ENCODE results near the gene KCNT2.
"Not testable (repeated sequence)": the region's sequence is repeated elsewhere in the genome, so short reads cannot be mapped to it uniquely, and the experiment has no call there.

The KCNT2 gene

DNA sequence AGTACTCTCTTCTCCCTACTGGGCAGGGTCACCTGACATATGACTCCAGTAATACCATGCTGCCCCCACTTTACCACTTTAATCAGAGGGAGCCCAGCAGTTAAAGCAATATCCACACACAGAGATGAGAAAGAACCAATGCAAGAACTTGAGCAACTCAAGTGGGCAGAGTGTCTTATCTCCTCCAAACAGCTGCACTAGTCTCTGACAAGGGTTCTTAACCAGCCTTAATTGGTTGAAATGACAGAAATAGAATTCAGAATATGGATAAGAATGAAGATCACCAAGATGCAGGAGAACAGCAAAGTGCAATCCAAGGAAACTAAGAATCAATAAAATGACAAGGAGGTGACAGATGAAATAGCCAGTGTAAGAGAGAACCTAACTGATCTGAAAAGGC is 91.0 kb downstream of the KCNT2 start:
- in situ Hi-C loops (cut with MboI; ENCODE audit: low sequenced_read_pairs), result no loop called here

DNA sequence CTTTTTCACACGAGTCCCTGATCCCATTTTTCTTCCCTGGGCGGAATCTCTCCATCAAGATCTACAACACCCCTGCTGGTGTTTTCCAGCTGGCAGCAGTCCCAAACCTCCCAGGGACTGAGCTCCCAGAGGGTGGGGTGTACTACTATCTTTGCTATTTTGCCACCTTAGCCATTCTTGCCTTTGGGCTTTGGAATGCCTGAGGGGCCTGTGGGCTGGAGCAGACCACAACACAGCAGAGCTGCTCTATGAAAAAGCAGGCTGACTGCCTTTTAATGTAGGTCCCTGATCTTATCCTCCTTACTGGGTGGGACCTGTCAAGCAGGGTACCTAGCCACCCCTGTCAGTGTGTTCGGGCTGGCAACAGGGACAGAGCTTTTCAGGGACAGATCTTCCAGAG is 91.9 kb downstream of the KCNT2 start:
- in situ Hi-C loops (cut with MboI; ENCODE audit: low sequenced_read_pairs), result no loop called here

DNA sequence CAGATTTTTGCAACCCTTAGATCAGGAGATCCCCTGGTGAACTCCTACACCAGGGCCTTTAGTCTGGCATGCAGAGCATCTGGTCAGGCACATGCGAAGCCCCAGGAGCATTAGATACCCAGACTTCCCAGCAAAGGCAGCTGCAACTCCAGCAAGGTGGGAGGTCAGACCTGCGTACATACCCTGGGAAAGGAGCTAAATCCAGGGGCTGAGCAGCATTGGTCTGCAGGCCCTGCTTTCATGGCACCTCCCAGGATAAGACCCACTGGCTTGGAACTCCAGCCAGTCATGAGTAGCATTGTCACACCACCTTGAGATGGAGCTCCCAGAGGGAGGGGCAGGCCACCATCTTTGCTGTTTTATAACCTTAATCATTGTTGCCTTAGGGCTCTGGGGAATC is 92.3 kb downstream of the KCNT2 start:
- in situ Hi-C loops (cut with MboI; ENCODE audit: low sequenced_read_pairs), result no loop called here

DNA sequence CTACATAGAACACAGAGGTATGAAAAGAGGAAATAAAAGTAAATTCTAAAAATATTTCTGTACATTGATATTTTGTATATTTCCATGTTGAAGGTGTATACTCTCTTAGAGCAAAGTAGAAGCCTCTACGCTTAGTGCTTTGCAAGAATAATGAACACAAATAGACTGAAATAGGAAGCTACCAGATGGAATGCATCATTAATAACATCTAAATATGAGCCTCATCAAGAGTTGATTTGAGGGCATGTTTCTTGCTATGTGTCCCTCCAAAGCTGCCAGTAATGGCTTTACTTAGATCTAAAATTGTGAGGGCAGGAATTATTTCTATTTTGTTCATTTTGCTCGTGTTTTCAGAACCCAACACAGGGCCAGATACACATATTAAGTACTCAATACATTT is 94.4 kb downstream of the KCNT2 start:
- in situ Hi-C loops (cut with MboI; ENCODE audit: low sequenced_read_pairs), result no loop called here

DNA sequence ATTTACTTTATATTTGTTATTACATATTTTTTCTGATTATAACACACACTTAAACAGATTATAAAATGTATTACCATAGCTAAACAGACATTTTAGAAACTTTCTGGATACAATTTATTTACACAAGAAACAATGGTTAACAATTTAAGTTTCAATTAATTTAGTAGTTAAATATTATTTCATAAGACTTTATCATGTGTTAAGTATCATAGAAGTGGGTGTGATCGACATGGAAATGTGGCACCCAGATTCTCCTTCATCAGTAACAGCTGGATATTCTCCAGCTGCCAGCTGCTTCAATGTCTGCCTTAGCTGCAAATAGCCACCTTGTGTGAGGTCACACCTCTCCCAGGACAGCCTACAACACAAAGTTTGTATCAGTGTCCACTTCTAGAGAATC is 97.8 kb downstream of the KCNT2 start:
- in situ Hi-C loops (cut with MboI; ENCODE audit: low sequenced_read_pairs), result no loop called here

DNA sequence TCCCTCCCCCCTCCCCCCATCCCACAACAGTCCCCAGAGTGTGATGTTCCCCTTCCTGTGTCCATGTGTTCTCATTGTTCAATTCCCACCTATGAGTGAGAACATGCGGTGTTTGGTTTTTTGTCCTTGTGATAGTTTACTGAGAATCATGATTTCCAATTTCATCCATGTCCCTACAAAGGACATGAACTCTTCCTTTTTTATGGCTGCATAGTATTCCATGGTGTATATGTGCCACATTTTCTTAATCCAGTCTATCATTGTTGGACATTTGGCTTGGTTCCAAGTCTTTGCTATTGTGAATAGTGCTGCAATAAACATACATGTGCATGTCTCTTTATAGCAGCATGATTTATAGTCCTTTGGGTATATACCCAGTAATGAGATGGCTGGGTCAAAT is 104.0 kb downstream of the KCNT2 start:
- in situ Hi-C loops (cut with MboI; ENCODE audit: low sequenced_read_pairs), result not testable (repeated sequence)

DNA sequence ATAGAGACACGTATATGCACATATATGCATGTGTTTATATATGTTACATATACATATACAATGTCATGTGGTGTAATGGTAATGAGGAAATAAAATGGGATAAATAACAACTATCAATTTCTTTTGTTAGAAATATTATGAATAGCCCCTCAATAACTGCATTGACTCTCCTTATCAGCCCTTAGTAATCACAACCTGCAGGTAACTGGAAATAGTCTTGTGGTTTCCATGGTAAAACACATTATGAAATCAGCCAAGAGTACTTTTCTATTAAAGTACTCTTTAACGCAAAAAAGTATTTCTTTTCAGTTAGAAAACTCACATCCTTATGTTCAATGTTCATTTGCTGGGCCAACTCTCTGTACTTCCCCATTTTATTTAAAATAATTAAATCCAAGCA is 105.8 kb downstream of the KCNT2 start:
- in situ Hi-C loops (cut with MboI; ENCODE audit: low sequenced_read_pairs), result no loop called here

DNA sequence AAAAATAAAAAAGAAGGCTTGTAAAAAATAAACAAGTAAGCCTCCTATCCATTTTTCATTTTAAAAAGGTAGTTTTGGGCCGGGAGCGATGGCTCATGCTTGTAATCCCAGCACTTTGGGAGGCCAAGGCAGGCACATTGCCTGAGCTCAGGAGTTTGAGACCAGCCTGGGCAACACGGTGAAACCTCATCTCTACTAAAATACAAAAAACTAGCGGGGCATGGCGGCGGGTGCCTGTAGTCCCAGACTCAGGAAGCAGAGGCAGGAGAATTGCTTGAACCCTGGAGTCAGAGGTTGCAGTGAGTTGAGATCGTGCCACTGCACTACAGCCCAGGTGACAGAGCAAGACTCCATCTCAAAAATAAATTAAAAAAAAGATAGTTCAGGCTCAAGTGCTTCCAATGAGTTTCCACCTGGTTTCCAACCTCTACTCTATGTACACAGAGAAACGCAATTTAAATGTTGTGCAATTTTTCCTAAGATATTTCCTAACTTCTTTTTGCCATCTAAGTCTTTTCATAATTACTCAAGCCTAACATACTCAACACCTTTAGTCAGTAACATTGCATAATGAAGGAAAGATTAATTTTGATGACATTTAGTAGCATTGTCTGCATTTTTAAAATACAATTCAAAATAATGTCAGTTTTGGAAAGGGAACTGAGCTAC is 106.3 kb downstream of the KCNT2 start:
- in situ Hi-C loops (cut with MboI; ENCODE audit: low sequenced_read_pairs), result no loop called here

DNA sequence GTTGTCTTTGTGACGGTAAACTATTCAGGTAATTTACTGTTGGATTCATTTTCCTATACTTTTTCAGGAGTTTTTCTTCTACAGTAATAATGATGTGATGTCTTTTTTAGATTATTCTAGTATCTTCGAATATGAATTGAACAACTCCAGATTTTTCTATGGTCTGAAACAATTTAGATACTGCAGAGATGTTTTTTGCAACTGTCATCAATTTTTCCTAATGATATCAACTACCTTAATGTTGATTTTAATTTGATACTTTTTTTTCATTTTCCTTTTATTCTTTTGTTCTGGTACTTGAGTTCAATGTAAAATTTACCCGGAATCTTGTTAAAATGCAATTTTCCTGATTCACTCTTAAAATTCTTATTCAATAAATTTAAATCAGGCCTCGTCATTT is 110.4 kb downstream of the KCNT2 start:
- in situ Hi-C loops (cut with MboI; ENCODE audit: low sequenced_read_pairs), result no loop called here

DNA sequence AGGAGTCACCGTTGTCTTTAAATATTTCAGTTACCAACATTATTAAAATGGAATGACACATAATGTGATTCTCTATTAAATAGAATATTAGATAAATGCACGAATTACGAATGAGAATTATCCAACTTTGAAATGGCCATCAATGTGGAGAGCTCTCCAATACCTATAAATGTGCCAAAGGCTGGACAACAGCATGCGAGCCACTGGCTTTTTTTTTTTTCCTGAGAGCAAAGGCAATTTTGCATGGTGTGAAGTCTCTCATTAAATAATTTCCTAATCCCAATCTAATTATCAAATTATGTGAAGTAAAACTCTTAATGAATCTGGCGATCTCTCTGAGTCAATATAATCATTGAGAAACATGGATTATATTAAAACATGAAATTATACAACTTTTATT is 113.5 kb downstream of the KCNT2 start:
- in situ Hi-C loops (cut with MboI; ENCODE audit: low sequenced_read_pairs), result no loop called here

DNA sequence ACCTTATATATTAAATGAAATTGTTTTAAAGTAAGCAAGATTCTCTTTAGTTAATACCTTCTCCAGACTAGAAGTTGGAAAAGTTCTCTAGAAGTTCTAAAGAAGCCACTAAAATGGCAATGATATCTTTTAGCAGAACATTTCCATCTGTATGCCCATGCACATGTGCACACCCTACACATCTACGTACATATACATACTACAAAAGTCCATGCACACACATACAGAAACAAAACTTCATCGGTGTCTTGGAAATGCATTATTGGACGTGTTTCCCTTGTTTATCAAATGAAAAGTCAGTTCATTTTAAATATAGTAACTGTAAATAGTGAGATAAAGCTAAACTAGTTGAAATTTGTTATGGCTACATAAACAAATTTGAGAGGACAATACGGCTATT is 114.4 kb downstream of the KCNT2 start:
- in situ Hi-C loops (cut with MboI; ENCODE audit: low sequenced_read_pairs), result no loop called here

DNA sequence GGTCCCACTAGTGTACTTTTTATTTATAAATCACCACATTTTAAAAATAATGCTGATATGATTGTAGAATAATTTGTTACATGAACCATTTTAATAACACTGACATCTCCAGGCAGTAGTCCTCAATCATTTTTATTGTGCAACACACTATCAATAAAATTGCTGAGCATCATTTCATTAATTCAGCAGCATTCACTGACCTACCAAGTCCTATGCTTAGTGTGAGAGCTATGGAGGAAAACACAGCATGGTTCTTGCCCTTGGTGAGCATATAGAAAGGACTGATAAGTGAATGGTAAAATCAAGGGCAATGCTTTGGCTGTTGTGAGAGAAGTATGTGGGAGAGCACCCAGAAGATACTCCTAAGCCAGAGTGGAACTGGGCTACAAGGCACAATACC is 119.7 kb downstream of the KCNT2 start:
- in situ Hi-C loops (cut with MboI; ENCODE audit: low sequenced_read_pairs), result no loop called here

DNA sequence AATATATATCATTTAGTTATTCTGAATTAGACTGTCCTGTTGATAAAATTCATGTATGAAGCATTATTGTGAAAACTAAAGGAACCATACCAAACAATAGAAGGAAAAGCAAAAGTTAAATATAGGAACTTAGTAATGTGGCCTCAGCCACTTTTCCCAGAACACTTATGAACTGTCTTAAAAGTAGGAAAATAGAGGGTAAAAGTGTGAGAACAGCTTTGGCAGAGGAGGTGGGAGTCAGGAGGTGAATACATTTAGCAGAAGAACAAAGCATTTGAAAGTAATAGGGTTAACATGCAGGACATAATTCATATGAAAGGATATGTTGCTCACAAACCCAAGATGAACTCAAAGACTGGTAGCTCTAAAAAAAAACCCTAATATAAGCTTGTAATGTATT is 121.9 kb downstream of the KCNT2 start:
- in situ Hi-C loops (cut with MboI; ENCODE audit: low sequenced_read_pairs), result no loop called here

DNA sequence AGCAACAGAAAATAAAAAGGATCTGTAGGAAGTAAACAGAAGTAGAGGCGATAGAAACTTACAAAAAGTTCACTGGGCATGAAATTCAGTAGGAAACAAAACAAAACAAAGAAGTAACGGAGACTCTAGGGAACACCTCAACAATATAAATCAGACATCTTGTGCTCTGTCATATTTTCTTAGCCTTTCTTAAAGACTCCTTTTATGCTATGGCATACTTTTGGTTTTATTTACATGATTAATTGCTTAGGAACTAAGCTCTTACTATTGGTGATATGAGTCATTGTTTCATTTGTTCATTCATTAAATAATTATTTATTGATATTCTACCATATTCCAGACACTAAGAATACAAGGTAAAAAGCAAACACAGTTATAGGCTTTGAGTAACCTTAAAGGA is 126.6 kb downstream of the KCNT2 start:
- in situ Hi-C loops (cut with MboI; ENCODE audit: low sequenced_read_pairs), result no loop called here

DNA sequence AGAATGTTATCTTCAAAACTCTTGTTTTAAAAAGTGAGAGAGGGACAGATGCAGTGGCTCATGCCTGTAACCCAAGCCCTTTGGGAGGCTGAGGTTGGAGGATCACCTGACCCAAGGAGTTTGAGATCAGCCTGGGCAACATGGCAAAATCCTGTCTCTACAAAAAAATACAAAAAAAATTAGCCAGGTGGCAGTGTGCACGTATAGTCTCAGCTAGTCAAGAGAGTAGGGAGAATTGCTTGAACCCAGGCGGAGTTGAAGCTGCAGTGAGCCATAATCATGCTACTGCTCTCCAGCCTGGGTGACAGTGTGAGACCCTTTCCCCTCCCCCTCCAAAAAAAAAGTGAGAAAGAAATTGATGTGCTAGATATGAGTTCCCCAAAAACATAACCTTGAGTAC is 131.0 kb downstream of the KCNT2 start:
- in situ Hi-C loops (cut with MboI; ENCODE audit: low sequenced_read_pairs), result no loop called here

DNA sequence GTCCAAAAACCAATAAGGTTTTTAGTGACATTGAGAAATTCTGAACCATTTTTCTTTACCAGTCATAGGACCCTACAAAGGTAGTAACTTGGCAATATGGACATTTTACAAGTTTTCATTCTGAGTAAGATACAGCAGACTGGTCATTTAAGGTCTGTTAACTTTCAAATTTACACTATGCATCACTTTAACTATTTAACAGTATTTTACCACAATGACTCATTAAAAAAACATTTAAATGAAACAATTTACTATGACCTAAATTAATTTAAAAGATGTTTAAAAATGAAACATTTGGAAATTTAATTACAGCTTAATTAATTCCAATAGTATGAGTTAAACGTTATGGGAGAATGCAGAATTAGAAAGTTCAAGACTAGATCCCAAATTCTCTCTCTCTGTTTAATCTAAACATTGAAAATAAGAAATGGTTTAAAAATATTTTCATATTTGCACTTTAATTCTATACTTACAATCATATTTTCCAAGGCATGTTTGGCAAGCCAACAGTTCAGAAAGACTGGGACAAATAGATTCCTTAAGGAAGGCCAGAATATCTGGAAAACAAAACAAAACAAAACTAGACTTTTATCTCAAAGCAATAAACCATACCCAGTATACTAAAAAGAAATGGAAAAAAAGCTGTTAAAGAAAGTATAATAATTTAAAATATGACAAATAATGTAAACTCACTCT is 140.9 kb downstream of the KCNT2 start:
- in situ Hi-C loops (cut with MboI; ENCODE audit: low sequenced_read_pairs), result no loop called here

DNA sequence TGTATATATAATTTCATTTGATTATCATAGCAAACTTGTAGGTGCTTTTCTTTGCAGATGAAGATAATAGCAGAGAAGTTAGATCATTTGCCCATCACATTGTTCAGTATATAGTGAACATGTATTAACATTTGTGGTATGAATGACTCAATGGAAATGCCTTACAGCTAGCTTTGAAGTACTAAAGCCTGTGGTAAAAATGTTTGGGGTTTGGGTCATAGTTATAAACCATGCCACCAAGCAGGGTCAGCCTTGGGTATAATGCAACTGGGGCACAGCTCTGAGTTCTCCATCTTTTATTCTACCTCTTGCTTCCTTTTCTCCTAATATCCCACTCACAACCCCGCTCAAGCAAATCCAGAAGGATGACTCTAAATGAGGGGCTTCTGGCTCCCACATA is 141.6 kb downstream of the KCNT2 start:
- in situ Hi-C loops (cut with MboI; ENCODE audit: low sequenced_read_pairs), result no loop called here

DNA sequence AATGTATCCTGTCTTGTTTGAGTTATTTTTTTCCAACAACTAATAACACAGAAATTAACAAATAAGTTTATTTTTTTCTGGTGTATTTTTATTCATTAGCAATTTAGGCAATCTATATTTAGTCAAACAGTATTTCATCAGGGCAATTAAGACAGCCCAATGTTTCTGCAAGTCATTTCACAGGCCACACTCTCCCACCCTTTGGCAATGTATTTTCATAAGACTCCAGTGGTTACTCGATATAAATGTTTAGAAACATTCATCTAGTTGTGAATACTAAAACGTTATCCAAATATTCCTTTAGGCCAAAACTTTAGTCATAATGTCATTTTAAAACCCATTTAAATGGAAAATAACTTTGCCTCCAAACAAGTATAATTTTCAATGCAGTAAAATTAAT is 142.1 kb downstream of the KCNT2 start:
- in situ Hi-C loops (cut with MboI; ENCODE audit: low sequenced_read_pairs), result no loop called here

DNA sequence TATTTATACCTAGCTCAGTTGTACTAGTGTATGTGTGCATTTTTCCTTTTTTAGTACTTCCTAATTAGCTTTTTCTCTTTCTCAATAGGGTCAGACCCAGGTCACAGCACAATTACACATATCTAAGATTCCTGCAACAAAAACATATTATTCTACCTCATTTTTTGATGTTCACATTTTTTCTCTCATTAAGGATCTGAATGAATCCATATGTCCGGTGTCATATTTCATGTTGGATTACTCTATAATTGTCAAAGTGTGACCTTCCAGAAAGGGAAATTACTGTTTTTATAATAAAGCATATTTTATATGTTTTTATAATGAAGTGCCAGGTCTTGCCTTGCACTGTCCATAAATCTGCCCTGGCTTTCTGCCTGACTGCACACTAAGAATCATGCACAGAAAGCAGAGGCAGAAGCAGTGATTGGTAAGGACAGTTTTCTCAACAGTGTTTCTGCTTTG is 143.7 kb downstream of the KCNT2 start:
- in situ Hi-C loops (cut with MboI; ENCODE audit: low sequenced_read_pairs), result no loop called here

DNA sequence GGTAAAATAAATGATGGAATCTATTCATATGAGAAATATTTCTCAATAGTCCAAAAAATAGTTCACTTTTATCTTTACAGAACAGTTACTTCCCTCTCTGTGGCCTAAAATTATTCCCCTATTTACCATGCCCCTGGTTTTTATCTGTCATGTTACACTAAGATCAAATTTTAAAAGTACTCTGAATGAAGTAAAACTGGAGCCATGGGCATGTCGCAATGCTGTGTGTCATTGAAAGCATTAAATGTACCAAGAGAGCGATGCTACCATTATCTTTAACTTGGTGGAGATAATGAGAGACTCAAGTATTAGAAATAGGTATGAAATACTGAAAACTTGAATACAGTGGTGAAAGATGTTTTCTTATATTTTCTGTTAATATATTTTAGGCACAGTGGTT is 146.2 kb downstream of the KCNT2 start:
- in situ Hi-C loops (cut with MboI; ENCODE audit: low sequenced_read_pairs), result no loop called here

DNA sequence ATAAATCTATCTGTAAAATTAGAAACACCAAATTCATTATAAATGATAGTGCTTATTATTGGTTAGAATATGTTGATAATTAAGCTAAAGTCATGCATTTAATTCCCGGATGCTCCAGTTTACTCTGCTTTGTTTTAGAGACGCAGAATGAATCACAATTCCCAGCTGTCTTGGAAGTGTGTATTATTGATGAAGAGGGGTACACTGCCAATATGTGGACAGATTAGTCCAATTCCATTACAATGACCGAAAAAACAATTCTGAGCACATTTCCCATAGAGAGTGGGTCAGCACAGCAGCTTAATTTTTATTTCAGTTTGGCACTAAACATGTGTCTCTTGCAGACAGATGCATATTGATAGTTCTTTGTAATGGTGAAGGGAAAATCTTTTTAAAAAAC is 146.7 kb downstream of the KCNT2 start:
- in situ Hi-C loops (cut with MboI; ENCODE audit: low sequenced_read_pairs), result no loop called here

DNA sequence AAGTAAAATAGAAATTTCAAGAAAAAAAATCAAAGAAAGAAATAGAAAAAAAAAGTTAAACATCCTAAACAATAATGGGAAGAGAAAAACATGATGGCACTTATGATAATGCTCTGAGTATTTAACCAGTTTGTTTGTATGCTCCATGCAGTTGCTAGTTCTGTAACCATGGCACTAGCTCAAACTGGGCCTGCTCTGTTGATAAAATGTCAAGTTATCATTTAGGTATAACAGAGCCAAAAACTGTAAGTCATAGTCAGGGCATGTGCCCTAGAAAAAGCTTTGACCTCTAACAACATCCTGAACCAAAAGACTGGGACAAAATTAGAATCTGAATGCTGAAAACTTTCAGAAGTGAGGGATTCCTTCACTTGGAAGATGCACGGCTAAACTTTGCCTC is 148.9 kb downstream of the KCNT2 start:
- in situ Hi-C loops (cut with MboI; ENCODE audit: low sequenced_read_pairs), result no loop called here

DNA sequence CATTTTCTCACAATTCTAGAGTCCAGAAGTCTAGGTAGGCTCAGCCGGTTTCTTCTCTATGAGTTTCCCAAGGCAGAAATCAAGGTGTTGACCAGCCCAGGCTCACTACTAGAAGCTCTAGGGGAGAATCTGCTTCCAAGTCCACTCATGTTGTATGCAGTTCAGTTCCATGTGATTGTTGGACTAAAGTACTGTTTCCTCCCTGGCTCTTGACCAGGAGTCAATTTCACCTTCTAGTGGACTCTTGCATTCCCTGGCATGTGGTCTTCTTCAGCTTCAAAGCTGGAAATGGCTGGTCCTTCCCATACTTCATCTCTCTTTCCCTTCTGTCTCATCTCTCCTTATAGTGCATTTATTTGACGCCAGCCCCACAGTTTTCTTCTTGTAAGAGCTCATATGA is 153.4 kb downstream of the KCNT2 start:
- in situ Hi-C loops (cut with MboI; ENCODE audit: low sequenced_read_pairs), result no loop called here
